HG03066 (cell line): ENCODE results near the gene GDF11.
A peak's percentile ranks its signal among the peaks of the same experiment; 100 is the strongest.

Experiments
- ATAC-seq: cut with Tn5 transposase; IDR thresholded peaks from one replicate; pipeline ENCODE4 v1.9.1; 2021; ENCODE audit warnings: low read depth; ENCODE audit not compliant: unreplicated experiment

The GDF11 gene

GRCh38 chr12:55742719-55743405 lies at the start of gene GDF11:
Gene GDF11, plus strand, starts transcription at chr12:55743122. Its CDS starts 195 bp downstream, at chr12:55743317.
- peak; percentile 29 for ATAC-seq

- ATAC-seq = no peak
Observed at GRCh38 chr12:55693323-55694187, 49.4 kb upstream of the GDF11 start.

- no peak for ATAC-seq
Observed at GRCh38 chr12:55694188-55694515, 48.8 kb upstream of the GDF11 start.

GRCh38 chr12:55694651-55695050 lies 48.3 kb upstream of the GDF11 start:
- ATAC-seq = no peak

- ATAC-seq = no peak
Observed at GRCh38 chr12:55695349-55695748, 47.6 kb upstream of the GDF11 start.

GRCh38 chr12:55696141-55696540 lies 46.8 kb upstream of the GDF11 start:
- ATAC-seq = no peak

- no peak for ATAC-seq
Observed at GRCh38 chr12:55696796-55697462, 46.0 kb upstream of the GDF11 start.

GRCh38 chr12:55697686-55698085 lies 45.2 kb upstream of the GDF11 start:
- ATAC-seq = no peak

- ATAC-seq = no peak
Observed at GRCh38 chr12:55698241-55698955, 44.5 kb upstream of the GDF11 start.

- ATAC-seq = no peak
Observed at GRCh38 chr12:55698965-55699364, 44.0 kb upstream of the GDF11 start.

- ATAC-seq = no peak
Observed at GRCh38 chr12:55699471-55700055, 43.4 kb upstream of the GDF11 start.

- no peak for ATAC-seq
Observed at GRCh38 chr12:55700255-55701018, 42.5 kb upstream of the GDF11 start.

- ATAC-seq = no peak
Observed at GRCh38 chr12:55702861-55703260, 40.1 kb upstream of the GDF11 start.

- ATAC-seq = no peak
Observed at GRCh38 chr12:55703288-55703687, 39.6 kb upstream of the GDF11 start.

GRCh38 chr12:55703901-55704761 lies 38.8 kb upstream of the GDF11 start:
- ATAC-seq = no peak

GRCh38 chr12:55704824-55705718 lies 37.9 kb upstream of the GDF11 start:
- no peak for ATAC-seq

- ATAC-seq = no peak
Observed at GRCh38 chr12:55705782-55706402, 37.0 kb upstream of the GDF11 start.
